ENCODE measurements around the gene HDAC5. TPM values are rescaled to one million over a fixed set of nuclear protein-coding genes. Genes with fewer than 3 reads are reported as not detected.

HDAC5 gene
- total RNA-seq, 3 donors from 2014 or later: 18.9 to 48.3 (median 32.4) TPM

DNA sequence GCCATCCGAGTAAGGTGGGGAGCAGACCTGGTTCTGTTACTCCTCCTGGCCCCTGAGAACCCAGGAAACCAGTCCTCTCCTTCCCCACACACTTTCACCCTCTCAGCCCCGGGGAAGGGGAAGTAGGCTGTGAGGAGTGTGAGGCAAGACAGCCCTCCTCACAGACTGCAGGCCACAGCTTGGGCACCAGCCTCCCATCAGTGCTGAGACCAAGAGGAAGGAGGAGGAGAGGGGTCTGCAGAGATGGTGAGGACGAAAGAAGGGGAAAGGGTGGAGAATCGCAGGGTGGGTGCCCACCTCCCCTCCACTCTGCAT, 45.9 kb downstream of the HDAC5 start:
- DNase-seq (no peak), ATAC-seq (peak; percentile 37)
- H3K36me3 ChIP-seq (ENCODE audit: low read depth): no peaks in the 10 kb centered on the region
- no peaks in the 10 kb centered on the region for H3K4me1 ChIP-seq (ENCODE audit: low read depth)
- TF ChIP-seq, protein P1, sequence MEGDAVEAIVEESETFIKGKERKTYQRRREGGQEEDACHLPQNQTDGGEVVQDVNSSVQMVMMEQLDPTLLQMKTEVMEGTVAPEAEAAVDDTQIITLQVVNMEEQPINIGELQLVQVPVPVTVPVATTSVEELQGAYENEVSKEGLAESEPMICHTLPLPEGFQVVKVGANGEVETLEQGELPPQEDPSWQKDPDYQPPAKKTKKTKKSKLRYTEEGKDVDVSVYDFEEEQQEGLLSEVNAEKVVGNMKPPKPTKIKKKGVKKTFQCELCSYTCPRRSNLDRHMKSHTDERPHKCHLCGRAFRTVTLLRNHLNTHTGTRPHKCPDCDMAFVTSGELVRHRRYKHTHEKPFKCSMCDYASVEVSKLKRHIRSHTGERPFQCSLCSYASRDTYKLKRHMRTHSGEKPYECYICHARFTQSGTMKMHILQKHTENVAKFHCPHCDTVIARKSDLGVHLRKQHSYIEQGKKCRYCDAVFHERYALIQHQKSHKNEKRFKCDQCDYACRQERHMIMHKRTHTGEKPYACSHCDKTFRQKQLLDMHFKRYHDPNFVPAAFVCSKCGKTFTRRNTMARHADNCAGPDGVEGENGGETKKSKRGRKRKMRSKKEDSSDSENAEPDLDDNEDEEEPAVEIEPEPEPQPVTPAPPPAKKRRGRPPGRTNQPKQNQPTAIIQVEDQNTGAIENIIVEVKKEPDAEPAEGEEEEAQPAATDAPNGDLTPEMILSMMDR (IDR thresholded peaks at IDR 0.05): no peak
- no peaks in the 10 kb centered on the region for H3K9me3 ChIP-seq
- intact Hi-C loops (cut with DNase I, micrococcal nuclease): no loop called here
- H3K4me3 ChIP-seq: no peak overlapping the region

DNA sequence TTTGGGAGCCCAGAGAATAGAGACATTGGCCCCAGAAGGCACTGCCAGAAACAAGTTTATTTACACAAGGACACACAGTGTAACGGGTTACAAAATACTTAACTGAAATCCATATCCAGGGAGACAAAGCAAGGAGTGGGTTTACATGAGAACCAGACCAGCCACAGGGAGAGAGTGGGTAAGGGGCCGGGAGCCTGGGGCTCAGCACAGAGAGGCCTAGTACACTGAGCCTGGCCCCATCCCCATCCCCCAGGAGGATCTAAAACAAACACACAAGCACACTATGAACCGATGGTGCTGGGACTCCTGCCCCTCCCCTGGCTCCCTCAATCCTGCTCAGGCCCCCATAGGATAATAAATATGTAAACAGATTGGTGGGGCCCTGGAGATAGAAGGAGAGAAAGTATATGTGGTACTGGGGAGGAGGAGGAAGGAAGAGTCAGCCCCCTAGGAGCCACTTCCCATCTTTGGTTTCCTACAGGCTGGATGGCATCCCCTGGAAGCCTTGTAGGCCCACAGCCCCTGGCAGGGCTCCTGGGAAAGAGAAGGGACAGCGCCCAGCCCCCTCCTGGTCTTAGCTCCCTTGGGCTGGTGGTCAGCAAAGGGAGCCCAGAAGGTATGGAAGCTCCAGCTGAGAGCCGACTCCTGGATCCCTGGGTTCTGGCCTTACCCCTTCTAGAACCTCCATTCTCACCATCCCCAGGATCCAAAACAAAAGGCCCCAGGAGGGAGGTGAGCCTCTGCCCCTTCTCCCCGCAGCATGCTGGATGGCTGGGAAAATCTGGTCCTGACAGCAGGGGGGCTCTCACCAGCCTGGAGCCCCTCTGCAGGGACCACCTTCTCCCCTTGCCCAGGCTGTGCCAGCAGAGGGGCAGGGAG, 46.5 kb downstream of the HDAC5 start:
- Histone ChIP-seq H3K36me3 (ENCODE audit: low read depth) (no peaks in the 10 kb centered on the region), H3K9me3 (no peaks in the 10 kb centered on the region), H3K4me1 (ENCODE audit: low read depth) (peaks cover 1% of the 10 kb centered on the region), H3K4me3 (no peak overlapping the region)
- TF ChIP-seq, protein P1 (IDR thresholded peaks at IDR 0.05): no peak
- no peak for DNase-seq
- intact Hi-C loops (cut with DNase I, micrococcal nuclease): no loop called here
- ATAC-seq: no peak

DNA sequence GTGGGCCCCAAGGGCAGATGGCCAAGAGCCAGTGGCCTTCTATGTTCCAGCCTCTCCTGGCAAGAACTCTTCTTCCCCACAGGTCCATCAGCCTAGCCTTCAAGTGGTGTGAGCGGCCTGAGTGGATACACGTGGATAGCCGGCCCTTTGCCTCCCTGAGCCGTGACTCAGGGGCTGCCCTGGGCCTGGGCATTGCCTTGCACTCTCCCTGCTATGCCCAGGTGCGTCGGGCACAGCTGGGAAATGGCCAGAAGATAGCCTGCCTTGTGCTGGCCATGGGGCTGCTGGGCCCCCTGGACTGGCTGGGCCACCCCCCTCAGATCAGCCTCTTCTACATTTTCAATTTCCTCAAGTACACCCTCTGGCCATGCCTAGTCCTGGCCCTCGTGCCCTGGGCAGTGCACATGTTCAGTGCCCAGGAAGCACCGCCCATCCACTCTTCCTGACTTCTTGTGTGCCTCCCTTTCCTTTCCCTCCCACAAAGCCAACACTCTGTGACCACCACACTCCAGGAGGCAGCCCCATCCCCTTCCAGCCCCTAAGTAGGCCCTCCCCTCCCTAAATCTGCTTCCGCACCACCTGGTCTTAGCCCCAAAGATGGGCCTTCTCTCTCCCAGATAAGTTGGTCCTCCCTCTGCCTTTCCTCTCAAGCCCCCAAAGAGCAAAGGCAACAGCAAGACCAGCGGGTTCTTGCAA, 47.7 kb downstream of the HDAC5 start:
- H3K9me3 ChIP-seq: no peaks in the 10 kb centered on the region
- H3K36me3 ChIP-seq (ENCODE audit: low read depth): no peaks in the 10 kb centered on the region
- peaks cover 9% of the 10 kb centered on the region for H3K4me1 ChIP-seq (ENCODE audit: low read depth)
- no peak overlapping the region for H3K4me3 ChIP-seq
- DNase-seq: no peak
- intact Hi-C loops (cut with DNase I, micrococcal nuclease): no loop called here
- no peak for ATAC-seq
- TF ChIP-seq, protein P1 (IDR thresholded peaks at IDR 0.05): no peak

DNA sequence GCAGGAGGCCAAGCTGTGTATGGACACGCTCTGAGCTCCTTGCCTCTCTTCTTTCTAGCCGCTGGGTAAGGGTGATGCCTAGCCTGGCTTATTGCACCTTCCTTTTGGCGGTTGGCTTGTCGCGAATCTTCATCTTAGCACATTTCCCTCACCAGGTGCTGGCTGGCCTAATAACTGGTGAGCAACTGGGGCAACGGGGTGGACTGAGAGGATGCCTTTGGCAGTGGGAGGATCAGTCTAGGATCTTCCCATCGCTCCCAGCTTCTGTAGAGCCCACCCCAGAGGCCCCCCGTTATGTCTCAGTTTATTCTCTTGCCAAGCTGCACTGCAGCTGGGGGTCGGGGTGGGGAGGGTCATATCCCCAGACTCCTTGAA, 48.5 kb downstream of the HDAC5 start:
- TF ChIP-seq, protein P1 (IDR thresholded peaks at IDR 0.05): no peak
- Histone ChIP-seq H3K4me1 (ENCODE audit: low read depth) (peaks cover 9% of the 10 kb centered on the region), H3K9me3 (no peaks in the 10 kb centered on the region), H3K4me3 (no peak overlapping the region), H3K36me3 (ENCODE audit: low read depth) (no peaks in the 10 kb centered on the region)
- ATAC-seq: no peak
- DNase-seq: no peak
- intact Hi-C loops (cut with DNase I, micrococcal nuclease): loop anchor here in 1 of 2 donors (5.0 kb wide), 1 partner anchor 32 kb away; no protein-coding TSS in a partner anchor

DNA sequence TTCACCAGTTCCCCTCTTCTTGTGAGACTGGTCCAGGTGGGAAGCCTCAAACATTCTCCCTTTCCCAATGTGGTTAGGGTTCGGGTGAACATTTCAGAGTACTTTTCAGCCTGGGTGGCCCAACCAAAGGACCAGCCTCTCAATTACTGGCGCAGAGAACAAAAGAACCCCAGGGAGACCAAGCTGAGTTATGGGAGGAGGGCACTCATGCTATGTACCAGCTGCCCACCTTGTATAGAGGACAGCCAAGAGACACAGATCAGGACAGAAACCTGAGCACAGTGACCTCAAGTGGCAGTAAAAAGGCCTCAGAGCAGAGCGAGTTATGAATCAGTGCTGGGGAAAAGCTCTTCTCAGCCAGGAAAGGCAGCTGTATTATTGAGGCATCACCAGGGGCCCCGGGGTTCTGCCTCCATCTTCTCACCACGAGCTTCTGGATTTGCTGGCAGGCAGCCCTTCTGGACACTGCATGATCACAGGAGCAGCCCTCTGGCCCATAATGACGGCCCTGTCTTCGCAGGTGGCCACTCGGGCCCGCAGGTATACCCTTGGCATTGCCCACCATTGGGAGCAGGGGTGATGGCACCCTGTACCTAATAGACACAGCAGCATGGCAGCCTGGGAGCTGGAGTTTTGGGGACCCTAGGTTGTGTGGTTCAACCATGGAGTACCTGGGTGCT, 49.1 kb downstream of the HDAC5 start:
- ATAC-seq (no peak), DNase-seq (no peak)
- peaks cover 9% of the 10 kb centered on the region for H3K4me1 ChIP-seq (ENCODE audit: low read depth)
- TF ChIP-seq, protein P1 (IDR thresholded peaks at IDR 0.05): no peak
- intact Hi-C loops (cut with DNase I, micrococcal nuclease): loop anchor here in 1 of 2 donors (5.0 kb wide), 1 partner anchor 33 kb away; no protein-coding TSS in a partner anchor
- no peaks in the 10 kb centered on the region for H3K9me3 ChIP-seq
- no peak overlapping the region for H3K4me3 ChIP-seq
- no peaks in the 10 kb centered on the region for H3K36me3 ChIP-seq (ENCODE audit: low read depth)
